SU-DHL-6 (cell line): ENCODE measurements around the gene GSK3B.

Source experiments
- H2AFZ ChIP-seq: fragments of 200-600 bp; sonication (generic); 2 replicates; pipeline ENCODE4 v1.6.1; 2014; ENCODE audit warnings: low read depth, mild to moderate bottlenecking, moderate library complexity, mixed read lengths, antibody characterized with exemption, low read length; ENCODE audit not compliant: severe bottlenecking
- H3F3A ChIP-seq: fragments of 200-600 bp; shearing (Covaris generic); 2 replicates; pipeline ENCODE4 v1.6.0; 2016; ENCODE audit warnings: antibody characterized with exemption, mild to moderate bottlenecking; ENCODE audit not compliant: insufficient read depth
- H3K27ac ChIP-seq: fragments of 200-600 bp; sonication (generic); 2 replicates; pipeline ENCODE4 v1.5.1; 2016; ENCODE audit warnings: low read depth, mild to moderate bottlenecking, low read length, moderate library complexity, mixed read lengths
- H3K27me3 ChIP-seq: fragments of 200-600 bp; sonication (generic), shearing (Covaris generic); 2 replicates; pipeline ENCODE4 v1.6.0; 2014; ENCODE audit warnings: mild to moderate bottlenecking, low read length
- H3K36me3 ChIP-seq: fragments of 200-600 bp; sonication (generic); 2 replicates; pipeline ENCODE4 v1.6.1; 2014; ENCODE audit warnings: mild to moderate bottlenecking, low read length, mixed read lengths
- H3K4me2 ChIP-seq: fragments of 300-600, 200-600 bp; shearing (Covaris generic), sonication (generic); 2 replicates; pipeline ENCODE4 v1.6.0; 2014; ENCODE audit warnings: low read length, low read depth, mild to moderate bottlenecking; ENCODE audit not compliant: poor library complexity, severe bottlenecking
- H3K4me3 ChIP-seq: fragments of 200-600 bp; sonication (generic); 2 replicates; pipeline ENCODE4 v1.5.1; 2014; ENCODE audit warnings: antibody characterized with exemption, low read length, mild to moderate bottlenecking, mixed read lengths; ENCODE audit not compliant: insufficient read depth, poor library complexity, severe bottlenecking
- H3K79me2 ChIP-seq: fragments of 200-600 bp; sonication (generic); 2 replicates; pipeline ENCODE4 v1.6.1; 2014; ENCODE audit warnings: mild to moderate bottlenecking, low read length, moderate library complexity; ENCODE audit not compliant: insufficient read depth
- H3K9ac ChIP-seq: fragments of 200-600 bp; sonication (generic); 2 replicates; pipeline ENCODE4 v1.7.0; 2014; ENCODE audit warnings: mild to moderate bottlenecking, low read length
- H3K9me2 ChIP-seq: fragments of 200-600 bp; sonication (generic); replicated peaks from 2 replicates; pipeline ENCODE4 v1.6.1; 2014; ENCODE audit warnings: low read length; ENCODE audit not compliant: insufficient read depth
- H3K9me3 ChIP-seq: fragments of 200-600 bp; sonication (generic); 2 replicates; pipeline ENCODE4 v1.6.1; 2014; ENCODE audit warnings: low read length, mixed read lengths; ENCODE audit not compliant: insufficient read depth
- H4K20me1 ChIP-seq: fragments of 200-600 bp; sonication (generic); 2 replicates; pipeline ENCODE4 v1.6.1; 2014; ENCODE audit warnings: low read depth, mild to moderate bottlenecking, antibody characterized with exemption, low read length, moderate library complexity, mixed read lengths
- CTCF ChIP-seq: fragments of 200-600 bp; sonication (generic); IDR thresholded peaks from one replicate; pipeline ENCODE4 v1.5.1; 2017; ENCODE audit warnings: antibody characterized with exemption, mild to moderate bottlenecking, low read length, moderate library complexity; ENCODE audit not compliant: insufficient read depth, poor library complexity, severe bottlenecking
- EZH2phosphoT487 ChIP-seq: fragments of 200-600 bp; sonication (generic), shearing (Covaris generic); conservative IDR thresholded peaks from 2 replicates; pipeline ENCODE4 v1.6.1; 2018; ENCODE audit warnings: mild to moderate bottlenecking, antibody characterized with exemption, low read length, moderate library complexity, mixed read lengths

The GSK3B gene

GRCh38 chr3:119934249-119934648 is 160.0 kb downstream of the GSK3B start:
- Histone ChIP-seq H3K27ac (no peak overlapping the region), H3K9ac (no peak overlapping the region), H2AFZ (no peak overlapping the region), H4K20me1 (0 out of 2 replicates have a peak, but pooled peaks cover 3% of the 10 kb centered on the region), H3K79me2 (peaks cover 79% of the 10 kb centered on the region), H3K4me3 (no peak overlapping the region), H3K36me3 (no peaks in the 10 kb centered on the region), H3K9me2 (no peaks in the 10 kb centered on the region), H3F3A (no peaks in the 10 kb centered on the region), H3K4me2 (no peak overlapping the region), H3K9me3 (no peaks in the 10 kb centered on the region), H3K27me3 (no peaks in the 10 kb centered on the region)
- TF ChIP-seq EZH2phosphoT487 (no peak), CTCF (no peak)

GRCh38 chr3:119933207-119933606 is 161.0 kb downstream of the GSK3B start:
- Histone ChIP-seq H3K9ac (no peak overlapping the region), H2AFZ (no peak overlapping the region), H3K9me2 (no peaks in the 10 kb centered on the region), H3K9me3 (no peaks in the 10 kb centered on the region), H3F3A (no peaks in the 10 kb centered on the region), H4K20me1 (0 out of 2 replicates have a peak, but pooled peaks cover 3% of the 10 kb centered on the region), H3K36me3 (no peaks in the 10 kb centered on the region), H3K4me3 (no peak overlapping the region), H3K27me3 (no peaks in the 10 kb centered on the region), H3K4me2 (no peak overlapping the region), H3K79me2 (peaks cover 80% of the 10 kb centered on the region), H3K27ac (no peak overlapping the region)
- TF ChIP-seq EZH2phosphoT487 = no peak
- no peak for TF ChIP-seq CTCF

- Histone ChIP-seq H3K36me3 (no peaks in the 10 kb centered on the region), H3K9me3 (no peaks in the 10 kb centered on the region), H3F3A (no peaks in the 10 kb centered on the region), H3K27me3 (no peaks in the 10 kb centered on the region), H3K4me2 (no peak overlapping the region), H3K27ac (no peak overlapping the region), H3K4me3 (no peak overlapping the region), H4K20me1 (no peaks in the 10 kb centered on the region), H2AFZ (no peak overlapping the region), H3K9ac (no peak overlapping the region), H3K79me2 (peaks cover 83% of the 10 kb centered on the region), H3K9me2 (no peaks in the 10 kb centered on the region)
- TF ChIP-seq CTCF (no peak), EZH2phosphoT487 (no peak)
These were observed 164.0 kb downstream of the GSK3B start for GRCh38 chr3:119930286-119930685.
